Activated CD4-positive, alpha-beta memory T cell treated with anti-CD3 and anti-CD28 coated beads, Interleukin-2, amount 10 ng/mL, durations not matched to agents 7 days and 5 days (primary cell): ENCODE data around the gene FAM174B. TPM values are rescaled to one million over a fixed set of nuclear protein-coding genes. Genes with fewer than 3 reads are reported as not detected.

Experiments used
- CTCF ChIA-PET: fragments of 350-600 bp; sonication (Branson Sonifier 250); formaldehyde crosslinking; loops from one replicate; lab custom pipeline; 2021; ENCODE audit warnings: antibody characterized with exemption, inconsistent platforms; lab: Charles Lee
- POLR2A ChIA-PET: fragments of 350-600 bp; sonication (Branson Sonifier 250); formaldehyde crosslinking; loops from one replicate; lab custom pipeline; 2021; ENCODE audit warnings: antibody characterized with exemption; lab: Charles Lee
- DNase-seq: peaks from one replicate; pipeline ENCODE4 v3.0.0-alpha.2; 2020
- H3K27ac Mint-ChIP-seq: one replicate; pipeline ENCODE4 v1.8.0; 2021; ENCODE audit warnings: mild to moderate bottlenecking, mixed read lengths
- H3K27me3 Mint-ChIP-seq: one replicate; pipeline ENCODE4 v1.8.0; 2021; ENCODE audit warnings: mixed read lengths
- H3K36me3 Mint-ChIP-seq: one replicate; pipeline ENCODE4 v1.8.0; 2021; ENCODE audit warnings: low read depth, mixed read lengths
- H3K4me1 Mint-ChIP-seq: one replicate; pipeline ENCODE4 v1.8.0; 2021; ENCODE audit warnings: mixed read lengths
- H3K4me3 Mint-ChIP-seq: one replicate; pipeline ENCODE4 v1.8.0; 2021; ENCODE audit warnings: mild to moderate bottlenecking, mixed read lengths
- H3K9me3 Mint-ChIP-seq: one replicate; pipeline ENCODE4 v1.8.0; 2021; ENCODE audit warnings: mixed read lengths
- total RNA-seq, 2 experiments: library from RNA; stranded (reverse); gene quantifications; one replicate each; pipeline ENCODE4 v1.2.3, GENCODE V29; 2021

The FAM174B gene
- total RNA-seq, 2 experiments from 2014 or later = 2.8 to 3.0 TPM

- Mint-ChIP-seq H3K27me3 (peaks cover 14% of the 10 kb centered on the region), H3K9me3 (no peaks in the 10 kb centered on the region), H3K27ac (no peak overlapping the region), H3K4me3 (no peak overlapping the region), H3K36me3 (no peaks in the 10 kb centered on the region), H3K4me1 (no peaks in the 10 kb centered on the region)
- ChIA-PET CTCF (no interaction called here), POLR2A (no interaction called here)
- no peak for DNase-seq
Observed at GRCh38 chr15:92672102-92672501, 16.5 kb upstream of the FAM174B start.

GRCh38 chr15:92671406-92671805 lies 15.8 kb upstream of the FAM174B start:
- peaks cover 17% of the 10 kb centered on the region for H3K27me3 Mint-ChIP-seq
- ChIA-PET CTCF (no interaction called here), POLR2A (no interaction called here)
- H3K27ac Mint-ChIP-seq = no peak overlapping the region
- H3K4me3 Mint-ChIP-seq = no peak overlapping the region
- H3K4me1 Mint-ChIP-seq = no peaks in the 10 kb centered on the region
- DNase-seq = no peak
- H3K36me3 Mint-ChIP-seq = no peaks in the 10 kb centered on the region
- no peaks in the 10 kb centered on the region for H3K9me3 Mint-ChIP-seq

- no peak overlapping the region for H3K4me3 Mint-ChIP-seq
- H3K4me1 Mint-ChIP-seq = no peaks in the 10 kb centered on the region
- no peaks in the 10 kb centered on the region for H3K9me3 Mint-ChIP-seq
- ChIA-PET CTCF (no interaction called here), POLR2A (no interaction called here)
- H3K27ac Mint-ChIP-seq = no peak overlapping the region
- peaks cover 15% of the 10 kb centered on the region for H3K27me3 Mint-ChIP-seq
- no peak for DNase-seq
- H3K36me3 Mint-ChIP-seq = no peaks in the 10 kb centered on the region
Observed at GRCh38 chr15:92670621-92671020, 15.0 kb upstream of the FAM174B start.

- Mint-ChIP-seq H3K27me3 (peaks cover 15% of the 10 kb centered on the region), H3K4me1 (no peaks in the 10 kb centered on the region), H3K36me3 (no peaks in the 10 kb centered on the region), H3K27ac (no peak overlapping the region), H3K9me3 (no peaks in the 10 kb centered on the region), H3K4me3 (no peak overlapping the region)
- CTCF ChIA-PET = interaction anchor here (0.5 kb wide), 1 partner anchor 1397 kb away, joined by 3 read pairs; no protein-coding TSS in a partner anchor
- POLR2A ChIA-PET = no interaction called here
- DNase-seq = no peak
Observed at GRCh38 chr15:92669432-92669831, 13.9 kb upstream of the FAM174B start.

- no peaks in the 10 kb centered on the region for H3K36me3 Mint-ChIP-seq
- ChIA-PET CTCF (no interaction called here), POLR2A (no interaction called here)
- no peak overlapping the region for H3K27ac Mint-ChIP-seq
- peaks cover 13% of the 10 kb centered on the region for H3K27me3 Mint-ChIP-seq
- H3K4me3 Mint-ChIP-seq = no peak overlapping the region
- no peaks in the 10 kb centered on the region for H3K4me1 Mint-ChIP-seq
- H3K9me3 Mint-ChIP-seq = no peaks in the 10 kb centered on the region
- DNase-seq = no peak
Observed at GRCh38 chr15:92668620-92669019, 13.0 kb upstream of the FAM174B start.

- H3K27ac Mint-ChIP-seq = no peak overlapping the region
- DNase-seq = no peak
- H3K27me3 Mint-ChIP-seq = peaks cover 12% of the 10 kb centered on the region
- H3K4me3 Mint-ChIP-seq = no peak overlapping the region
- POLR2A ChIA-PET = no interaction called here
- no peaks in the 10 kb centered on the region for H3K9me3 Mint-ChIP-seq
- H3K36me3 Mint-ChIP-seq = no peaks in the 10 kb centered on the region
- H3K4me1 Mint-ChIP-seq = peaks cover 4% of the 10 kb centered on the region
- CTCF ChIA-PET = no interaction called here
Observed at GRCh38 chr15:92667970-92668485, 12.5 kb upstream of the FAM174B start.

- H3K4me1 Mint-ChIP-seq = peaks cover 4% of the 10 kb centered on the region
- H3K27ac Mint-ChIP-seq = no peak overlapping the region
- H3K9me3 Mint-ChIP-seq = no peaks in the 10 kb centered on the region
- H3K27me3 Mint-ChIP-seq = peaks cover 12% of the 10 kb centered on the region
- no peak for DNase-seq
- POLR2A ChIA-PET = no interaction called here
- CTCF ChIA-PET = no interaction called here
- H3K4me3 Mint-ChIP-seq = no peak overlapping the region
- H3K36me3 Mint-ChIP-seq = no peaks in the 10 kb centered on the region
Observed at GRCh38 chr15:92667287-92667904, 11.8 kb upstream of the FAM174B start.

- H3K9me3 Mint-ChIP-seq = no peaks in the 10 kb centered on the region
- H3K27me3 Mint-ChIP-seq = peaks cover 12% of the 10 kb centered on the region
- no peak overlapping the region for H3K27ac Mint-ChIP-seq
- H3K4me3 Mint-ChIP-seq = no peak overlapping the region
- ChIA-PET POLR2A (no interaction called here), CTCF (no interaction called here)
- peaks cover 4% of the 10 kb centered on the region for H3K4me1 Mint-ChIP-seq
- no peak for DNase-seq
- no peaks in the 10 kb centered on the region for H3K36me3 Mint-ChIP-seq
Observed at GRCh38 chr15:92666780-92667179, 11.2 kb upstream of the FAM174B start.

- peaks cover 14% of the 10 kb centered on the region for H3K27me3 Mint-ChIP-seq
- H3K27ac Mint-ChIP-seq = no peak overlapping the region
- H3K4me3 Mint-ChIP-seq = no peak overlapping the region
- no peaks in the 10 kb centered on the region for H3K36me3 Mint-ChIP-seq
- ChIA-PET CTCF (no interaction called here), POLR2A (no interaction called here)
- peaks cover 4% of the 10 kb centered on the region for H3K4me1 Mint-ChIP-seq
- DNase-seq = no peak
- no peaks in the 10 kb centered on the region for H3K9me3 Mint-ChIP-seq
Observed at GRCh38 chr15:92665100-92665555, 9.6 kb upstream of the FAM174B start.

- Mint-ChIP-seq H3K27ac (no peak overlapping the region), H3K4me3 (no peak overlapping the region), H3K9me3 (no peaks in the 10 kb centered on the region), H3K36me3 (no peaks in the 10 kb centered on the region), H3K4me1 (peaks cover 4% of the 10 kb centered on the region), H3K27me3 (peaks cover 14% of the 10 kb centered on the region)
- ChIA-PET CTCF (no interaction called here), POLR2A (no interaction called here)
- DNase-seq = no peak
Observed at GRCh38 chr15:92664178-92664900, 8.8 kb upstream of the FAM174B start.

GRCh38 chr15:92663250-92663951 lies 7.8 kb upstream of the FAM174B start:
- Mint-ChIP-seq H3K4me1 (peaks cover 4% of the 10 kb centered on the region), H3K27ac (no peak overlapping the region), H3K9me3 (no peaks in the 10 kb centered on the region), H3K27me3 (peaks cover 16% of the 10 kb centered on the region), H3K36me3 (no peaks in the 10 kb centered on the region), H3K4me3 (no peak overlapping the region)
- DNase-seq = no peak
- POLR2A ChIA-PET = no interaction called here
- CTCF ChIA-PET = no interaction called here

GRCh38 chr15:92662762-92663161 lies 7.2 kb upstream of the FAM174B start:
- no peak for DNase-seq
- H3K27me3 Mint-ChIP-seq = peaks cover 14% of the 10 kb centered on the region
- no peaks in the 10 kb centered on the region for H3K9me3 Mint-ChIP-seq
- no peaks in the 10 kb centered on the region for H3K36me3 Mint-ChIP-seq
- H3K4me3 Mint-ChIP-seq = no peak overlapping the region
- POLR2A ChIA-PET = no interaction called here
- CTCF ChIA-PET = no interaction called here
- H3K27ac Mint-ChIP-seq = no peak overlapping the region
- peaks cover 4% of the 10 kb centered on the region for H3K4me1 Mint-ChIP-seq

- Mint-ChIP-seq H3K4me3 (no peak overlapping the region), H3K36me3 (no peaks in the 10 kb centered on the region), H3K27ac (no peak overlapping the region), H3K27me3 (peaks cover 15% of the 10 kb centered on the region), H3K4me1 (peaks cover 4% of the 10 kb centered on the region), H3K9me3 (no peaks in the 10 kb centered on the region)
- ChIA-PET CTCF (no interaction called here), POLR2A (no interaction called here)
- no peak for DNase-seq
Observed at GRCh38 chr15:92661956-92662355, 6.4 kb upstream of the FAM174B start.
